Osteoblast (primary cell): ENCODE measurements around the gene HSPD1. TPM values are rescaled to one million over a fixed set of nuclear protein-coding genes. Genes with fewer than 3 reads are reported as not detected.

Source experiments
- DNase-seq: peaks from one replicate; pipeline ENCODE4 v3.0.0; 2011; ENCODE audit warnings: low spot score, mixed read lengths; ENCODE audit not compliant: insufficient read length; ENCODE audit errors: missing footprints
- H2AFZ ChIP-seq: 2 replicates; pipeline ENCODE4 v1.6.0; 2011; ENCODE audit warnings: mild to moderate bottlenecking, low read length
- H3K27ac ChIP-seq: 2 replicates; pipeline ENCODE4 v1.5.1; 2011; ENCODE audit warnings: mild to moderate bottlenecking, low read depth, low read length, moderate library complexity
- H3K27me3 ChIP-seq: 2 replicates; pipeline ENCODE4 v1.6.0; 2012; ENCODE audit warnings: mild to moderate bottlenecking, control low read depth, inconsistent platforms, low read length, moderate library complexity; ENCODE audit not compliant: insufficient read depth
- H3K36me3 ChIP-seq: 2 replicates; pipeline ENCODE4 v1.5.1; 2011; ENCODE audit warnings: mild to moderate bottlenecking, low read length, control low read depth, moderate library complexity; ENCODE audit not compliant: insufficient read depth
- H3K4me1 ChIP-seq: 2 replicates; pipeline ENCODE4 v1.5.1; 2011; ENCODE audit warnings: mild to moderate bottlenecking, low read length, control low read depth, moderate library complexity; ENCODE audit not compliant: insufficient read depth
- H3K4me2 ChIP-seq: 2 replicates; pipeline ENCODE4 v1.6.0; 2011; ENCODE audit warnings: mild to moderate bottlenecking, low read length; ENCODE audit not compliant: insufficient read depth
- H3K4me3 ChIP-seq: fragments of 200-600 bp; sonication (generic); 3 replicates; pipeline ENCODE4 v1.5.1; 2012; ENCODE audit warnings: mild to moderate bottlenecking, low read length, inconsistent platforms; ENCODE audit not compliant: insufficient read depth
- H3K79me2 ChIP-seq: 2 replicates; pipeline ENCODE4 v1.6.0; 2012; ENCODE audit warnings: mild to moderate bottlenecking, low read length, control low read depth, inconsistent platforms; ENCODE audit not compliant: insufficient read depth
- H3K9me3 ChIP-seq: 2 replicates; pipeline ENCODE4 v1.5.1; 2011; ENCODE audit warnings: low read depth, low read length, control low read depth
- H4K20me1 ChIP-seq: 2 replicates; pipeline ENCODE4 v1.6.0; 2012; ENCODE audit warnings: mild to moderate bottlenecking, low read length, control low read depth; ENCODE audit not compliant: insufficient read depth
- CTCF ChIP-seq: IDR thresholded peaks from 2 replicates; pipeline ENCODE4 v1.5.1; 2011; ENCODE audit warnings: mild to moderate bottlenecking, low read depth, low read length, moderate library complexity; ENCODE audit errors: extremely low read depth
- total RNA-seq: library from RNA; depleted of rRNA; stranded (reverse); fragments of >200 nt; gene quantifications from 2 replicates; pipeline ENCODE4 v1.2.3, GENCODE V29; 2012

HSPD1 gene
- total RNA-seq, 1 donor = 117 TPM

- H3K4me1 ChIP-seq = peaks cover 23% of the 10 kb centered on the region
- peak overlapping the region; percentile 86 for H3K4me2 ChIP-seq
- H3K27me3 ChIP-seq = no peaks in the 10 kb centered on the region
- peak overlapping the region; percentile 67 for H3K27ac ChIP-seq
- H2AFZ ChIP-seq = peak overlapping the region; percentile 60
- no peak for DNase-seq
- TF ChIP-seq CTCF = no peak
- peaks cover 21% of the 10 kb centered on the region for H4K20me1 ChIP-seq
- peak overlapping the region; percentile 74 for H3K4me3 ChIP-seq
- H3K9me3 ChIP-seq = no peaks in the 10 kb centered on the region
- peaks cover 75% of the 10 kb centered on the region for H3K79me2 ChIP-seq
- H3K36me3 ChIP-seq = peaks cover 56% of the 10 kb centered on the region
Measured at GRCh38 chr2:197498235-197498936, 1.3 kb downstream of the HSPD1 start.

- DNase-seq = no peak
- TF ChIP-seq CTCF = no peak
- no peak overlapping the region for H2AFZ ChIP-seq
- peaks cover 58% of the 10 kb centered on the region for H3K36me3 ChIP-seq
- H3K4me3 ChIP-seq = no peak overlapping the region
- H3K27me3 ChIP-seq = no peaks in the 10 kb centered on the region
- H3K27ac ChIP-seq = no peak overlapping the region
- H3K4me2 ChIP-seq = peak overlapping the region; percentile 86
- peaks cover 20% of the 10 kb centered on the region for H3K4me1 ChIP-seq
- H4K20me1 ChIP-seq = peaks cover 21% of the 10 kb centered on the region
- H3K79me2 ChIP-seq = peaks cover 71% of the 10 kb centered on the region
- H3K9me3 ChIP-seq = no peaks in the 10 kb centered on the region
Measured at GRCh38 chr2:197497326-197497725, 2.3 kb downstream of the HSPD1 start.

- Histone ChIP-seq H3K27me3 (no peaks in the 10 kb centered on the region), H3K36me3 (peaks cover 63% of the 10 kb centered on the region), H3K27ac (no peak overlapping the region), H3K4me1 (peaks cover 14% of the 10 kb centered on the region), H4K20me1 (peaks cover 21% of the 10 kb centered on the region), H3K4me2 (no peak overlapping the region), H3K9me3 (no peaks in the 10 kb centered on the region), H3K79me2 (peaks cover 64% of the 10 kb centered on the region), H3K4me3 (no peak overlapping the region), H2AFZ (no peak overlapping the region)
- no peak for TF ChIP-seq CTCF
- no peak for DNase-seq
Measured at GRCh38 chr2:197496695-197497094, 2.9 kb downstream of the HSPD1 start.

GRCh38 chr2:197495433-197496134 is 4.1 kb downstream of the HSPD1 start:
- peaks cover 21% of the 10 kb centered on the region for H4K20me1 ChIP-seq
- H3K9me3 ChIP-seq = no peaks in the 10 kb centered on the region
- TF ChIP-seq CTCF = no peak
- H3K27me3 ChIP-seq = no peaks in the 10 kb centered on the region
- no peak for DNase-seq
- no peak overlapping the region for H3K4me3 ChIP-seq
- H3K4me2 ChIP-seq = no peak overlapping the region
- peaks cover 53% of the 10 kb centered on the region for H3K79me2 ChIP-seq
- H2AFZ ChIP-seq = no peak overlapping the region
- peaks cover 11% of the 10 kb centered on the region for H3K4me1 ChIP-seq
- peaks cover 73% of the 10 kb centered on the region for H3K36me3 ChIP-seq
- H3K27ac ChIP-seq = no peak overlapping the region
